Body of pancreas (tissue), 4 donors: ENCODE measurements around the gene CASP12. TPM values are rescaled to one million over a fixed set of nuclear protein-coding genes. Genes with fewer than 3 reads are reported as not detected.
"Not testable (repeated sequence)": the region's sequence is repeated elsewhere in the genome, so short reads cannot be mapped to it uniquely, and the experiment has no call there.

Source experiments
- ATAC-seq: fragments of 150-250 bp; one replicate; pipeline ENCODE4 v1.9.1; 2016
- DNase-seq, 4 donors: peaks; one replicate each; pipeline ENCODE4 v3.0.0-alpha.2; 2019
- H3K27ac ChIP-seq, 4 donors: fragments of 200-600 bp; sonication (generic); 1 replicate in 3 of 4; 2 replicates in 1 of 4; pipeline versions ENCODE4 v1.5.1 to v1.6.1; 2016 to 2019; ENCODE audit warnings: mild to moderate bottlenecking in 1 of 4, mixed read lengths in 1 of 4, moderate library complexity in 1 of 4
- H3K27me3 ChIP-seq, 2 donors: fragments of 200-600 bp; sonication (generic); one replicate each; pipeline ENCODE4 v1.6.0; 2016; ENCODE audit warnings: mild to moderate bottlenecking in 1 of 2
- H3K36me3 ChIP-seq, 2 donors: fragments of 200-600 bp; sonication (generic); replicated peaks in 1 of 2; 2 replicates each; pipeline ENCODE4 v1.5.1; 2016; ENCODE audit warnings: low read depth in 2 of 2; ENCODE audit not compliant: insufficient read depth in 1 of 2
- H3K4me1 ChIP-seq: fragments of 200-600 bp; sonication (generic); one replicate; pipeline ENCODE4 v1.6.0; 2016
- H3K4me3 ChIP-seq, 2 donors: fragments of 200-600 bp; sonication (generic); 1 replicate in 1 of 2; 2 replicates in 1 of 2; pipeline ENCODE4 v1.5.1; 2016 to 2019
- H3K9me3 ChIP-seq, 3 donors: fragments of 200-600 bp; sonication (generic); 1 replicate in 2 of 3; 2 replicates in 1 of 3; pipeline ENCODE4 v1.5.1; 2016
- POLR2A ChIP-seq, 3 donors: fragments of 450-650 bp; IDR thresholded peaks; one replicate each; pipeline ENCODE4 v1.6.1; 2016; ENCODE audit warnings: antibody characterized with exemption in 3 of 3, mild to moderate bottlenecking in 2 of 3
- WGBS, 2 donors: methylation state at CpG; one replicate each; pipeline ENCODE4 v1.1.5; 2017; 5-methylcytosine and 5-hydroxymethylcytosine counted together
- intact Hi-C: fragments of 100-400 bp; cut with DNase I; formaldehyde crosslinking; loops from one replicate; pipeline ENCODE4 v1.15.1; 2023
- total RNA-seq, 2 donors: library from RNA; depleted of rRNA; stranded (reverse); fragments of >200 nt; gene quantifications; one replicate each; pipeline ENCODE4 v1.1.0, GENCODE V29; 2016
- TF ChIP-seq, protein P1 (sequence below), 7 experiments: fragments of 450-650 bp in 4 of 7; fragments of 200-600 bp in 3 of 7; sonication (generic) in 3 of 7; IDR thresholded peaks; one replicate each; pipeline ENCODE4 v1.5.1; 2016 to 2019; ENCODE audit warnings: antibody characterized with exemption in 7 of 7

CASP12 gene
- total RNA-seq = 1 to 10 TPM; 1.6 to 3.6 TPM

DNA sequence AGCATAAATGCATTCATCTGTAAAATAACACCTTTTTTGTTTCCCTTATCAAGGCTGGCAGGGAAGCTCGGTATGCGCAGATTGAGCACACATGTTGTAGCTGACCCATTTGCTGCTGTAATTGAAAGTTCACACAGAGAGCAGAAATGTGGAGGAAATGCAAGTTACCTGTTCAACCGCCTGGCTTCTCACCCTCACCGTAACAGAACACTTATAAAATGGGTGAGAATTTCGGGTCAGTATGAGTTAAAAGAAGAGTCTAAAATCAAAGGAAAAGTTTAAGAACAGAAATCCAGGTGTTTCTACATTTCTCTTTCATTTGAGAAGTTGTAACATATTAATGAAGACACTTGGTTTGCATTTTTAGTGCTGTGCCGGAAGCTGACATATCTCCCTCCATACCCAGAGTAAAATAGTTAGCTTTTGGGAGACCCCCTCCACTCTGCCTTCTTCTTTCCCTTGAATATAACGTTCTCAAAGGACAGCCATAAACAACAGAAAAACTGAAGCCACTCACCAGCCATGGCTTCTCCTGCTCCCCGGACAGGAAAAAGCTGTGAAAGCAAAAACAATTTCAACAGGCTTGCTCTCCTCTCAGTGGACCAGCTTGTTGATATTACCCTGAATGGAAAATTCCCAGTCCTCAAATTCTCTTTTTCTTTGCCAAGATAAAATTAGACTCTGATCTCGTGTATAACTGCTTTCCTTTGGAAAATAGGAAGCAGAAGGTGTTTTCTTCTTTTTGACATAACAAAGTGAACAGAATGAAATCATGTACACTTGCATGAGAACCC lies at the start of gene CASP12:
TSS of gene CASP12 (minus strand) at position 570 of the 794 bp plus-strand sequence.
- Histone ChIP-seq H3K9me3 (no peaks in the 10 kb centered on the region), H3K4me1 (no peaks in the 10 kb centered on the region), H3K36me3 (no peaks in the 10 kb centered on the region), H3K4me3 (no peak within 1 kb of the TSS), H3K27me3 (no peaks in the 10 kb centered on the region), H3K27ac (peak within 1 kb of the TSS in 3 of 4 donors; percentile 1 to 32 (median 1))
- 34 to 37% methylated on average over 9 of the region's 9 CpGs for WGBS, 2 donors
- TF ChIP-seq, protein P1, sequence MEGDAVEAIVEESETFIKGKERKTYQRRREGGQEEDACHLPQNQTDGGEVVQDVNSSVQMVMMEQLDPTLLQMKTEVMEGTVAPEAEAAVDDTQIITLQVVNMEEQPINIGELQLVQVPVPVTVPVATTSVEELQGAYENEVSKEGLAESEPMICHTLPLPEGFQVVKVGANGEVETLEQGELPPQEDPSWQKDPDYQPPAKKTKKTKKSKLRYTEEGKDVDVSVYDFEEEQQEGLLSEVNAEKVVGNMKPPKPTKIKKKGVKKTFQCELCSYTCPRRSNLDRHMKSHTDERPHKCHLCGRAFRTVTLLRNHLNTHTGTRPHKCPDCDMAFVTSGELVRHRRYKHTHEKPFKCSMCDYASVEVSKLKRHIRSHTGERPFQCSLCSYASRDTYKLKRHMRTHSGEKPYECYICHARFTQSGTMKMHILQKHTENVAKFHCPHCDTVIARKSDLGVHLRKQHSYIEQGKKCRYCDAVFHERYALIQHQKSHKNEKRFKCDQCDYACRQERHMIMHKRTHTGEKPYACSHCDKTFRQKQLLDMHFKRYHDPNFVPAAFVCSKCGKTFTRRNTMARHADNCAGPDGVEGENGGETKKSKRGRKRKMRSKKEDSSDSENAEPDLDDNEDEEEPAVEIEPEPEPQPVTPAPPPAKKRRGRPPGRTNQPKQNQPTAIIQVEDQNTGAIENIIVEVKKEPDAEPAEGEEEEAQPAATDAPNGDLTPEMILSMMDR (IDR thresholded peaks at IDR 0.05) = no peak
- TF ChIP-seq POLR2A (IDR thresholded peaks at IDR 0.05) = no peak
- intact Hi-C loops = no loop called here
- DNase-seq = peak in 1 of 4 donors; percentile 10
- peak; percentile 65 for ATAC-seq

DNA sequence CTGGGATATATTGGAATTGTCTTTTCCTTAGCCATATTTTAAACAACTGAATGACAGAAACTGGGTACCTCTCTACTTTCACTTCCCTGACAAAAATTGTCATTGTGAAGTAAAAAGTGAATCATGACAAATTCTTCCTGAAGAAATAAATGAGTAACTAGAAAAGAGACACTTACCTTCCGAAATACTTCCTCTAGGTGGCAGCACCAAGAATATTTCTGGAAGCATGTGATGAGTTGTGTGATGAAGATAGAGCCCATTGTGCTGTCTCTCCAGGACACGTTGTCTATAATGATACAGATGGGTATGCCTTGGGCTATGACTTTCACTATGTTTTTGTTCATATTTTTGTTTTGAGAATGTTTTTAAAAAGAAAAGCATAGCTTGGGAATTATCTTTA lies 48.6 kb upstream of the CASP12 start:
- DNase-seq (peak in 1 of 4 donors; percentile 38), ATAC-seq (peak; percentile 53)
- intact Hi-C loops = no loop called here
- TF ChIP-seq, protein P1 (IDR thresholded peaks at IDR 0.05) = peak in 6 of 7 experiments; percentile 34 to 53 (median 47)
- TF ChIP-seq POLR2A (IDR thresholded peaks at IDR 0.05) = no peak
- H3K4me1 ChIP-seq = no peaks in the 10 kb centered on the region
- H3K27ac ChIP-seq = no peak overlapping the region
- no peaks in the 10 kb centered on the region for H3K9me3 ChIP-seq
- H3K27me3 ChIP-seq = no peaks in the 10 kb centered on the region
- WGBS, 2 donors = 14 to 16% methylated on average over 2 of the region's 2 CpGs
- H3K4me3 ChIP-seq = no peak overlapping the region
- peaks cover 0 to 29% of the 10 kb centered on the region in 2 donors for H3K36me3 ChIP-seq

DNA sequence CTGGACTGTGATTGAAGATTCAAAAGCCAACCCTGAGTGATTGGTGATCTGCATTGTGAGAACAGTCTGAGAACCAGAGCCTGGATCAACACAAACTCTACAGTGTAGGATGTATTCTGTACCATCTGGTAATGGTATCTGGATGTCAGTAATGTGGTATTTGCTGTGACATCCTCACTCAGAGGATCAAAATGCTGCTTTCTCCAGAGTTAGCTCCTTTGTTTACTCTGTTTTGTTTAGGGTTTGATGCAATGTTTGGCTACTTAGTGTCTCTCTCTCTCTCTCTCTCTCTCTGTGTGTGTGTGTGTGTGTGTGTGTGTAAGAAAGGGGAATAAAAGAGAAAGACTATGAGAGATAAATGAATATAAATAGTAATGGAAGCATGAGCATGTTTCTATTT lies 45.8 kb upstream of the CASP12 start:
- H3K27ac ChIP-seq = no peak overlapping the region
- no peaks in the 10 kb centered on the region for H3K4me1 ChIP-seq
- ATAC-seq = no peak
- DNase-seq = no peak
- peaks cover 0 to 20% of the 10 kb centered on the region in 2 donors for H3K36me3 ChIP-seq
- TF ChIP-seq POLR2A (IDR thresholded peaks at IDR 0.05) = no peak
- TF ChIP-seq, protein P1 (IDR thresholded peaks at IDR 0.05) = no peak
- no peaks in the 10 kb centered on the region for H3K9me3 ChIP-seq
- intact Hi-C loops = no loop called here
- no peak overlapping the region for H3K4me3 ChIP-seq
- no peaks in the 10 kb centered on the region for H3K27me3 ChIP-seq

DNA sequence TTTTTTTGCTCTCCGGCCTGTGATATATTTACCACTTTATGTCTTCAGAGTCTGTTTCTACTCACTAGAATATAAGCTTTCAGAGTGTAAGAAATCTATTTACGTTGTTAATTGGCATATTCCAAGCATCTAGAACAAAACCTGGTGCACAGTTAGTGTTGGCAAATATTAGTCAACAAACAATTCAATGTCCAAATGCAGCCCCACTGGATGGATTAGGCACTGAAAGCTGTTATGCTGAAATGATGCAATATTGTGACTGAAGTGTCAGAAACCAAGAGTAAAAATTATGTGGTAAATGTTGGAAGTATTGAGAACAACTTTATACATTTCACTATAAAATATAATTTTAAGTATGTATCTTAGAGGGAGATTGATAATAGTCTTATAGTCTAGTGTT lies 45.3 kb upstream of the CASP12 start:
- Histone ChIP-seq H3K27me3 (no peaks in the 10 kb centered on the region), H3K36me3 (peaks cover 0 to 17% of the 10 kb centered on the region in 2 donors), H3K9me3 (no peaks in the 10 kb centered on the region), H3K4me3 (no peak overlapping the region), H3K27ac (no peak overlapping the region), H3K4me1 (no peaks in the 10 kb centered on the region)
- WGBS, 2 donors = 37% methylated on average over 2 of the region's 2 CpGs
- TF ChIP-seq, protein P1 (IDR thresholded peaks at IDR 0.05) = no peak
- no peak for TF ChIP-seq POLR2A (IDR thresholded peaks at IDR 0.05)
- ATAC-seq = no peak
- intact Hi-C loops = no loop called here
- DNase-seq = no peak

DNA sequence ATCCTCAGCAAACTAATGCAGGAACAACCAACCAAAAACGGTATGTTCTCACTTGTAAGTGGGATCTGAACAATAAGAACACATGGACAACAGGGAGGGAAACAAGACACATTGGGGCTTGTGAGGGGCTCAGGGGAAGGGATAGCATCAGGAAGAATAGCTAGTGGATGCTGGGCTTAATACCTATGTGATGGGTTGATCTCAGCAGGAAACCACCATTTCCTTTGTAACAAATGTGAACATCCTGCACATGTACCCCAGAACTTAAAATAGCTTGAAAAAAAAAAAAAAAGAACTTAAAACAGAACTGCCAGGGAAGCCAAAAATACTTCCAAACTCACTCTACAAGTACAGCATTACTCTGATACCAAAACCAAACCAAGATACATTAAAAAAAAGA lies 36.3 kb upstream of the CASP12 start:
- intact Hi-C loops = no loop called here

DNA sequence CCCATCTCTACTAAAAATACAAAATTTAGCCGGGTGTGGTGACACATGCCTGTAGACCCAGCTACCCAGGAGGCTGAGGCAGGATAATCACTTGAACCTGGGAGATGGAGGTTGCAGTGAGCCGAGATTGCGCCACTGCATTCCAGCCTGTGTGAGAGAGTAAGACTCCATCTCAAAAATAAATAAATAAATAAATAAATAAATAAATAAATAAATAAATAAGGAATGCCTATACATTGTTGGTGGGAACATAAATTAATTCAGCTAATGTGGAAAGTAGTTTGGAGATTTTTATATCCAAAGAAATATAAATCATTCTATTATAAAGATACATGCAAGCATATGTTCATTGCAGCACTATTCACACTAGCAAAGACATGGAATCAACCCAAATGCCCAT lies 35.8 kb upstream of the CASP12 start:
- intact Hi-C loops, H3K4me3 ChIP-seq, DNase-seq, H3K27me3 ChIP-seq, H3K36me3 ChIP-seq, ATAC-seq, H3K27ac ChIP-seq, H3K4me1 ChIP-seq, H3K9me3 ChIP-seq: not testable (repeated sequence)
- WGBS, 2 donors = 89 to 95% methylated on average over 3 of the region's 3 CpGs

More for the DNA sequence above, 36.3 kb upstream of the CASP12 start:
- DNase-seq (no peak), ATAC-seq (no peak)
- no peaks in the 10 kb centered on the region for H3K27me3 ChIP-seq
- no peak overlapping the region for H3K27ac ChIP-seq
- H3K36me3 ChIP-seq = no peaks in the 10 kb centered on the region
- H3K9me3 ChIP-seq = peaks cover 0 to 5% (median 0%) of the 10 kb centered on the region in 3 donors
- no peak overlapping the region for H3K4me3 ChIP-seq
- TF ChIP-seq, protein P1 (IDR thresholded peaks at IDR 0.05) = no peak
- no peak for TF ChIP-seq POLR2A (IDR thresholded peaks at IDR 0.05)
- no peaks in the 10 kb centered on the region for H3K4me1 ChIP-seq
- 23 to 56% methylated on average over 1 of the region's 1 CpG for WGBS, 2 donors
